Uterus (tissue), 4 donors: ENCODE data around the gene TMEM272. TPM values are rescaled to one million over a fixed set of nuclear protein-coding genes. Genes with fewer than 3 reads are reported as not detected.

ENCODE experiments used
- DNase-seq, 2 donors: peaks; one replicate each; pipeline ENCODE4 v3.0.0-alpha.2; 2019 to 2020
- H3K27ac ChIP-seq, 2 donors: fragments of 200-600 bp; sonication (generic); 1 replicate in 1 of 2; 2 replicates in 1 of 2; pipeline ENCODE4 v1.5.1; 2016 to 2018
- H3K27me3 ChIP-seq, 2 donors: fragments of 200-600 bp; sonication (generic); one replicate each; pipeline ENCODE4 v1.5.1; 2018 to 2019; ENCODE audit warnings: control low read depth in 1 of 2
- H3K36me3 ChIP-seq, 2 donors: fragments of 200-600 bp; sonication (generic); one replicate each; pipeline ENCODE4 v1.5.1; 2019; ENCODE audit warnings: control low read depth in 1 of 2
- H3K4me1 ChIP-seq, 2 donors: fragments of 200-600 bp; sonication (generic); one replicate each; pipeline ENCODE4 v1.5.1; 2018 to 2019; ENCODE audit warnings: control low read depth in 1 of 2
- H3K4me3 ChIP-seq, 2 donors: fragments of 200-600 bp; sonication (generic); 1 replicate in 1 of 2; 2 replicates in 1 of 2; pipeline ENCODE4 v1.5.1; 2018 to 2019; ENCODE audit warnings: mild to moderate bottlenecking in 1 of 2
- H3K9me3 ChIP-seq, 2 donors: fragments of 200-600 bp; sonication (generic); one replicate each; pipeline ENCODE4 v1.5.1; 2019; ENCODE audit warnings: control low read depth in 1 of 2
- POLR2A ChIP-seq, 2 donors: fragments of 450-650 bp; IDR thresholded peaks; one replicate each; pipeline ENCODE4 v1.6.1; 2016; ENCODE audit warnings: antibody characterized with exemption in 2 of 2, mild to moderate bottlenecking in 1 of 2, moderate library complexity in 1 of 2
- intact Hi-C: fragments of 100-400 bp; cut with DNase I; formaldehyde crosslinking; loops from one replicate; pipeline ENCODE4 v1.15.1; 2023; ENCODE audit warnings: low total_unique reads
- total RNA-seq, 4 donors: library from RNA; depleted of rRNA in 3 of 4; stranded (reverse); fragments of >200 nt in 3 of 4; gene quantifications; one replicate each; pipeline versions ENCODE4 v1.1.0 to v1.2.4, GENCODE V29; 2014 to 2023
- TF ChIP-seq, protein P1 (sequence below), 4 experiments: fragments of 200-600 bp in 2 of 4; fragments of 450-650 bp in 2 of 4; sonication (generic) in 2 of 4; IDR thresholded peaks; one replicate each; pipeline ENCODE4 v1.5.1; 2016 to 2019; ENCODE audit warnings: antibody characterized with exemption in 4 of 4, mild to moderate bottlenecking in 2 of 4, moderate library complexity in 1 of 4
- donor health status: DM: yes; HTN: yes; CAD: no.

TMEM272 gene
- total RNA-seq, 4 donors from 2014 or later = 0.14 to 0.52 TPM; not detected in 2

DNA sequence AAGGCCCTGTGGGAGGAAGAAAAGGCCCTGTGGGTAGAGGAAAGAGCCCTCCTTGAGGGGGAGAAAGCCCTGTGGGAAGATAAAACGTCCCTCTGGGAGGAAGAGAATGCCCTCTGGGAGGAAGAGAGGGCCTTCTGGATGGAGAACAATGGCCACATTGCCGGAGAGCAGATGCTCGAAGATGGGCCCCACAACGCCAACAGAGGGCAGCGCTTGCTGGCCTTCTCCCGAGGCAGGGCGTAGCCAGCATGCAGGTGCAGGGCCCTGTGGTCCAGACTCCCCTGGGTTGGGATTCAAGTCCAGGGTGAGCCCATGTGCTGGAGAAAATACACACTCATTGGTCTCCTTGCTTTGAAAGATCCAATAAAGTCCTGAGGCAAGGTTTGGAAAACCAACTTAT lies 20.9 kb upstream of the TMEM272 start:
- intact Hi-C loops = no loop called here
- Histone ChIP-seq H3K4me3 (no peak overlapping the region), H3K27me3 (no peaks in the 10 kb centered on the region), H3K36me3 (no peaks in the 10 kb centered on the region), H3K9me3 (no peaks in the 10 kb centered on the region), H3K4me1 (no peaks in the 10 kb centered on the region), H3K27ac (no peak overlapping the region)
- TF ChIP-seq POLR2A (IDR thresholded peaks at IDR 0.05) = no peak
- TF ChIP-seq, protein P1, sequence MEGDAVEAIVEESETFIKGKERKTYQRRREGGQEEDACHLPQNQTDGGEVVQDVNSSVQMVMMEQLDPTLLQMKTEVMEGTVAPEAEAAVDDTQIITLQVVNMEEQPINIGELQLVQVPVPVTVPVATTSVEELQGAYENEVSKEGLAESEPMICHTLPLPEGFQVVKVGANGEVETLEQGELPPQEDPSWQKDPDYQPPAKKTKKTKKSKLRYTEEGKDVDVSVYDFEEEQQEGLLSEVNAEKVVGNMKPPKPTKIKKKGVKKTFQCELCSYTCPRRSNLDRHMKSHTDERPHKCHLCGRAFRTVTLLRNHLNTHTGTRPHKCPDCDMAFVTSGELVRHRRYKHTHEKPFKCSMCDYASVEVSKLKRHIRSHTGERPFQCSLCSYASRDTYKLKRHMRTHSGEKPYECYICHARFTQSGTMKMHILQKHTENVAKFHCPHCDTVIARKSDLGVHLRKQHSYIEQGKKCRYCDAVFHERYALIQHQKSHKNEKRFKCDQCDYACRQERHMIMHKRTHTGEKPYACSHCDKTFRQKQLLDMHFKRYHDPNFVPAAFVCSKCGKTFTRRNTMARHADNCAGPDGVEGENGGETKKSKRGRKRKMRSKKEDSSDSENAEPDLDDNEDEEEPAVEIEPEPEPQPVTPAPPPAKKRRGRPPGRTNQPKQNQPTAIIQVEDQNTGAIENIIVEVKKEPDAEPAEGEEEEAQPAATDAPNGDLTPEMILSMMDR (IDR thresholded peaks at IDR 0.05) = no peak
- no peak for DNase-seq

DNA sequence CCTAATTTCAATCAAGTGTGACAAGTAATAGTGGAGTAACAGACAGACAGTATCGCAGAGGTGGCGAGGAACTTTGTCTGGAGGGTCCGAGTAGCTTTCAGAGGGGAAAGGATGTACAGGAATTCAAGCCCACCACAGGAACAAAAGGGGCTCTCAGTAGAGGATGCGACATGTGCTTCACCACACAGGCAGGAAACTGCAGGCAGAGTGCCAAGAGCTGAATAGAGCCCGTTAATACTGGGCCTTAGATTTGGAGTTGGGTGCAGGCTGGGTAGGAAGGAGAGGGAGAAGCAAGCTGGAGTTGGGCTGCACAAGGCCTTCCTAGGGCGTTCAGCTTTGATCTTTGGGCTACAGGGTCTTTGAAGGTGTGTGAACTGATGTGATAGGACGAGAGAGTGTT lies 18.0 kb upstream of the TMEM272 start:
- no peaks in the 10 kb centered on the region for H3K9me3 ChIP-seq
- H3K27me3 ChIP-seq = no peaks in the 10 kb centered on the region
- no peak for DNase-seq
- no peak overlapping the region for H3K4me3 ChIP-seq
- H3K27ac ChIP-seq = no peak overlapping the region
- intact Hi-C loops = no loop called here
- TF ChIP-seq, protein P1 (IDR thresholded peaks at IDR 0.05) = no peak
- TF ChIP-seq POLR2A (IDR thresholded peaks at IDR 0.05) = no peak
- no peaks in the 10 kb centered on the region for H3K4me1 ChIP-seq
- H3K36me3 ChIP-seq = no peaks in the 10 kb centered on the region

DNA sequence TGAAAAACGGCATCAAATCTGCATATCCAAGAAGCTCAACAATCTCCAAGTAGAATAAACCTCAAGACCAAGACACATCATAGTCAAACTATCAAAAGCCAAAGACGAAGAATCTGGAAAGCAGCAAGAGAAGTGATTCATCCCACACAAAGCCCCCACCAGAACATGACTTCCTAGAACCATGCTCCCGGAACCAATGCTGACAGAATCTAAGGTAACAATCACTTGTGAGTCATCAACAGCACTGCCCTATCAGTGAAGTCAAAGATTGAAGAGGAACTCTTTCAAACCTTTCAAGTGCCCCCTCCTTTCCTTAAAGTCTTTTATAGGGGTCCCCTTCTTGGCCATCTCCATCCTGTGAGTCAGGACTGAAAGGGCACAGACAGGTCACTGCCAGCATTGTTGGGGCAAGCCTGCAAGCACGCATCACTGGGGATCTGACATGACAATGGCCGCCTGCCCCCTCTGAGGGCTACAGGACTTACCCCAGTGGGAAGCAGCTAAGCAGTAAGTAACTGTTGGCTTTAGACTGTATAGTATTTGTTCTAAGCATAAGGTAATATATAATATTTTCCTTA lies 16.8 kb upstream of the TMEM272 start, which contains the start of gene CCDC70:
TSS of gene CCDC70 (plus strand) at position 247 of the 578 bp plus-strand sequence. CDS start 3,443 bp downstream, outside the sequence.
- Histone ChIP-seq H3K4me3 (no peak within 1 kb of the TSS), H3K27me3 (no peaks in the 10 kb centered on the region), H3K9me3 (no peaks in the 10 kb centered on the region), H3K27ac (no peak within 1 kb of the TSS), H3K4me1 (no peaks in the 10 kb centered on the region), H3K36me3 (no peaks in the 10 kb centered on the region)
- no peak for TF ChIP-seq POLR2A (IDR thresholded peaks at IDR 0.05)
- TF ChIP-seq, protein P1 (IDR thresholded peaks at IDR 0.05) = no peak
- intact Hi-C loops = no loop called here
- DNase-seq = no peak

DNA sequence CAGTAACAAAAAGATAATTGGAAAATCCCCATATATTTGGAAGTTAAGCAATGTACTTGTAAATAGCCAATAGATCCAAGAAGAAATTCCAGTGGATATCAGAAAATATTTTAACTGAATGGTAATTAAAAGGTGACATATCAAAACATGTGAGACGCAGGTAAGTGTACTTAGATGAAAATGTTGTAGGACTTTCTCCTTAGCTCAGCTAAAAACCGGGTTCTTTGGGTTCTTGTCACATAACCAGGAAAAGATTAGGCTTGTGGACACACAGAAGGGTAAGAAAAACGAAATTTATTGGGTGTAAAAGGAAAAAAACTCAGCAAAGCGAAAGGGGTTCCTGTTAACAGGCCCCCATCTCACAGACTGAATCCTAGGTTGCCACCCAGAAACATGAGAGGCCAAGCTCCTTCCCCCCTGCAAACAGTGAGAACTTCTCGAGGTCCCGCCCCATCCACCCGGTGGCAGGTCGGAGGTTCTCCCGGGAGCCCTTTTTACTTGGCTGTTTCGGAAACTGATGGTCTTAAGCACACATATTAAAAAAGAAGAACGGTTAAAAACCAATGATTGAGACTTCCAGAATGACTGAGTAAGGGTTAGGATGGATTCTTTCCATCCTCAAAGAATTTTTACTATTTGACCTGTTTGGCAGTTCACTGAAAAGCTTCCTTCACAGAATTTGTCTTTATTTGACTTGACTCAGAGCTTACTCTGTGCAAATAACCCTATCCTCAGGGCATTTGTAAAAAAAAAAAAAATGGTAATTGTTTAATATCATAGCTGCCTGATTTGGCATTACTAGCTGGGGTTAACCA lies 13.7 kb upstream of the TMEM272 start:
- no peaks in the 10 kb centered on the region for H3K4me1 ChIP-seq
- H3K27me3 ChIP-seq = no peaks in the 10 kb centered on the region
- intact Hi-C loops = no loop called here
- no peak overlapping the region for H3K27ac ChIP-seq
- TF ChIP-seq, protein P1 (IDR thresholded peaks at IDR 0.05) = no peak
- TF ChIP-seq POLR2A (IDR thresholded peaks at IDR 0.05) = no peak
- no peak overlapping the region for H3K4me3 ChIP-seq
- no peaks in the 10 kb centered on the region for H3K9me3 ChIP-seq
- DNase-seq = no peak
- H3K36me3 ChIP-seq = no peaks in the 10 kb centered on the region

DNA sequence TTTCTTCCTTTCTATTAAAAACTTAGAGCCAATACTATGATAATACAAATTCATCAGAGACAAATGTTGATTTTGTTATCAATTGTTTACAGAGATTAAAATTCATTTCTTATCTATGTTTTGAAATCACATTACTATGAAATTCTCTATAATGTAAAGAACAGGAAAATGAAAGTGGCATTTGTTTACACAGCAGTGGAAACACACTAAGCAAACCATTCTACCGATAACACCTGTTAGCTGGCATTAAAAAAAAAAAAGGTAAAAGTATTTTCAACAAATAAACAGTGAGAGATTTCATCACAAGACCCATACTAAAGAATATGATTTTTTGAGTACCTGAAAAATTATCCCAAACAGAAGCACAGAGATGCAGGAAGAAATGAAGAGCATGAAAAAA lies 12.0 kb upstream of the TMEM272 start:
- intact Hi-C loops = no loop called here

More for the DNA sequence above, 12.0 kb upstream of the TMEM272 start:
- Histone ChIP-seq H3K36me3 (no peaks in the 10 kb centered on the region), H3K4me1 (no peaks in the 10 kb centered on the region), H3K4me3 (no peak overlapping the region), H3K27ac (no peak overlapping the region), H3K27me3 (no peaks in the 10 kb centered on the region), H3K9me3 (no peaks in the 10 kb centered on the region)
- DNase-seq = no peak
- no peak for TF ChIP-seq POLR2A (IDR thresholded peaks at IDR 0.05)
- TF ChIP-seq, protein P1 (IDR thresholded peaks at IDR 0.05) = no peak
